SH-SY5Y (cell line): ENCODE measurements around the gene DMWD.

ENCODE experiments used
- GATA2 ChIP-seq: IDR thresholded peaks from 2 replicates; pipeline ENCODE4 v1.6.1; 2011; ENCODE audit warnings: mild to moderate bottlenecking, low read depth, low read length
- GATA3 ChIP-seq: IDR thresholded peaks from 2 replicates; pipeline ENCODE4 v1.6.1; 2011; ENCODE audit warnings: low read depth, mild to moderate bottlenecking, low read length, moderate library complexity

DNA sequence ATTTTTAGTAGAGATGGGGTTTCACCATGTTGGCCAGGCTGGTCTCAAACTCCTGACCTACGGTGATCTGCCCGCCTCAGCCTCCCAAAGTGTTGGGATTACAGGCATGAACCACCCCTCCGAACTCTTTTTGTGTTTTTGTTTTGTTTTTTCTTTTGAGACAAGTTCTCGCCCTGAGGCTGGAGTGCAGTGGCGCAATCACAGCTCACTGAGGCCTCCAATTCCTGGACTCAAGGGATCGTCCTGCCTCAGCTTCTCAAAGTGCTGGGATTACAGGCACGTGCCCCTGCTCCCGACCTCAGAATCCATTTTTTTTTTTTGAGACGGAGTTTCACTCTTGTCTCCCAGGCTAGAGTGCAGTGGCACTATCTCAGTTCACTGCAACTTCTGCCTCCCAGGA, 35.0 kb downstream of the DMWD start:
- TF ChIP-seq GATA3 = no peak
- TF ChIP-seq GATA2 = no peak
